Liver (tissue), 9 donors: ENCODE data around the gene NPPB. TPM values are rescaled to one million over a fixed set of nuclear protein-coding genes. Genes with fewer than 3 reads are reported as not detected.

Experiments used
- DNase-seq: peaks from one replicate; pipeline ENCODE4 v3.0.0-alpha.2; 2017; ENCODE audit warnings: low spot score
- H3K27ac ChIP-seq, 2 donors: one replicate each; pipeline ENCODE4 v1.7.0; 2013; ENCODE audit warnings: inconsistent platforms in 2 of 2, low read length in 2 of 2, control low read depth in 1 of 2, low read depth in 1 of 2, mild to moderate bottlenecking in 1 of 2
- H3K27me3 ChIP-seq, 4 donors: one replicate each; pipeline versions ENCODE4 v1.6.1 to v1.7.0; 2013; ENCODE audit warnings: low read length in 3 of 4, inconsistent platforms in 1 of 4, mild to moderate bottlenecking in 1 of 4, moderate library complexity in 1 of 4; ENCODE audit not compliant: control insufficient read depth in 4 of 4, insufficient read depth in 4 of 4
- H3K36me3 ChIP-seq, 4 donors: one replicate each; pipeline versions ENCODE4 v1.6.1 to v1.7.0; 2013; ENCODE audit warnings: low read length in 3 of 4, mild to moderate bottlenecking in 3 of 4, low read depth in 1 of 4, moderate library complexity in 1 of 4; ENCODE audit not compliant: control insufficient read depth in 4 of 4, insufficient read depth in 3 of 4
- H3K4me1 ChIP-seq, 4 donors: one replicate each; pipeline versions ENCODE4 v1.6.1 to v1.7.0; 2013; ENCODE audit warnings: low read length in 3 of 4, mild to moderate bottlenecking in 3 of 4, moderate library complexity in 1 of 4; ENCODE audit not compliant: control insufficient read depth in 4 of 4, insufficient read depth in 4 of 4
- H3K4me3 ChIP-seq, 3 donors: one replicate each; pipeline versions ENCODE4 v1.6.1 to v1.7.0; 2013; ENCODE audit warnings: low read length in 3 of 3, control low read depth in 1 of 3, low read depth in 1 of 3, mild to moderate bottlenecking in 1 of 3
- H3K9ac ChIP-seq, 2 donors: one replicate each; pipeline ENCODE4 v1.7.0; 2013; ENCODE audit warnings: low read length in 2 of 2, mild to moderate bottlenecking in 2 of 2, moderate library complexity in 2 of 2, control low read depth in 1 of 2, low read depth in 1 of 2
- H3K9me3 ChIP-seq, 4 donors: one replicate each; pipeline versions ENCODE4 v1.6.1 to v1.7.0; 2013; ENCODE audit warnings: low read length in 3 of 4; ENCODE audit not compliant: control insufficient read depth in 4 of 4
- ATF3 ChIP-seq: IDR thresholded peaks from 2 replicates; pipeline ENCODE4 v1.6.1; 2016; ENCODE audit warnings: antibody characterized with exemption
- EGR1 ChIP-seq, 2 donors: IDR thresholded peaks; 2 replicates each; pipeline ENCODE4 v1.6.1; 2016 to 2018; ENCODE audit warnings: antibody characterized with exemption in 2 of 2, low read depth in 2 of 2
- FOXA1 ChIP-seq: IDR thresholded peaks from 2 replicates; pipeline ENCODE4 v1.6.1; 2016; ENCODE audit warnings: antibody characterized with exemption
- FOXA2 ChIP-seq: IDR thresholded peaks from 2 replicates; pipeline ENCODE4 v1.6.1; 2016; ENCODE audit warnings: antibody characterized with exemption
- GABPA ChIP-seq, 2 donors: IDR thresholded peaks in 1 of 2; conservative IDR thresholded peaks in 1 of 2; 2 replicates each; pipeline ENCODE4 v1.6.1; 2016; ENCODE audit warnings: antibody characterized with exemption in 2 of 2, mild to moderate bottlenecking in 1 of 2, moderate library complexity in 1 of 2
- HNF4G ChIP-seq: IDR thresholded peaks from 2 replicates; pipeline ENCODE4 v1.6.1; 2016; ENCODE audit warnings: antibody characterized with exemption
- JUND ChIP-seq, 2 donors: IDR thresholded peaks; 2 replicates each; pipeline ENCODE4 v1.6.1; 2016; ENCODE audit warnings: antibody characterized with exemption in 2 of 2
- NR2F2 ChIP-seq: IDR thresholded peaks from 2 replicates; pipeline ENCODE4 v1.6.1; 2016; ENCODE audit warnings: antibody characterized with exemption
- RAD21 ChIP-seq, 2 donors: IDR thresholded peaks; 2 replicates each; pipeline ENCODE4 v1.6.1; 2016; ENCODE audit warnings: antibody characterized with exemption in 2 of 2, mild to moderate bottlenecking in 2 of 2
- REST ChIP-seq: IDR thresholded peaks from 2 replicates; pipeline ENCODE4 v1.6.1; 2016; ENCODE audit warnings: antibody characterized with exemption, mild to moderate bottlenecking
- RXRA ChIP-seq, 2 donors: IDR thresholded peaks; 2 replicates each; pipeline ENCODE4 v1.6.1; 2017 to 2018; ENCODE audit warnings: antibody characterized with exemption in 2 of 2, mild to moderate bottlenecking in 1 of 2
- SP1 ChIP-seq: IDR thresholded peaks from 2 replicates; pipeline ENCODE4 v1.6.1; 2018; ENCODE audit warnings: antibody characterized with exemption, mild to moderate bottlenecking
- TAF1 ChIP-seq: conservative IDR thresholded peaks from 2 replicates; pipeline ENCODE4 v1.6.1; 2016; ENCODE audit warnings: antibody characterized with exemption, mild to moderate bottlenecking
- YY1 ChIP-seq: IDR thresholded peaks from 2 replicates; pipeline ENCODE4 v1.6.1; 2016; ENCODE audit warnings: antibody characterized with exemption, mild to moderate bottlenecking
- WGBS: extraction: QIAGEN DNeasy Blood & Tissue Kit; methylation state at CpG from one replicate; pipeline ENCODE4 v1.1.7; 2013; 5-methylcytosine and 5-hydroxymethylcytosine counted together
- polyA plus RNA-seq, 2 donors: library from polyadenylated mRNA; stranded (reverse) in 1 of 2; unstranded in 1 of 2; fragments of 200-250 nt in 1 of 2; fragments of >200 nt in 1 of 2; fragmentation: Nextera tagmentation in 1 of 2; extraction: Ambion mirVana in 1 of 2; gene quantifications; one replicate each; pipeline versions ENCODE4 v1.2.1 to v1.2.3, GENCODE V29; 2013 to 2015
- total RNA-seq, 2 donors: library from RNA; depleted of rRNA; stranded (reverse); fragments of >200 nt; gene quantifications; one replicate each; pipeline ENCODE4 v1.2.3, GENCODE V29; 2014
- TF ChIP-seq, protein P1 (sequence below): IDR thresholded peaks from 2 replicates; pipeline ENCODE4 v1.6.1; 2016; ENCODE audit warnings: antibody characterized with exemption
- TF ChIP-seq, protein P2 (sequence below): IDR thresholded peaks from 2 replicates; pipeline ENCODE4 v1.6.1; 2016; ENCODE audit warnings: antibody characterized with exemption
- donor health status: healthy.
- donor health status: healthy.
- donor health status: healthy.
- donor health status: healthy.
- donor health status: healthy.

The NPPB gene
- total and polyA plus RNA-seq, 4 donors, result not detected

DNA sequence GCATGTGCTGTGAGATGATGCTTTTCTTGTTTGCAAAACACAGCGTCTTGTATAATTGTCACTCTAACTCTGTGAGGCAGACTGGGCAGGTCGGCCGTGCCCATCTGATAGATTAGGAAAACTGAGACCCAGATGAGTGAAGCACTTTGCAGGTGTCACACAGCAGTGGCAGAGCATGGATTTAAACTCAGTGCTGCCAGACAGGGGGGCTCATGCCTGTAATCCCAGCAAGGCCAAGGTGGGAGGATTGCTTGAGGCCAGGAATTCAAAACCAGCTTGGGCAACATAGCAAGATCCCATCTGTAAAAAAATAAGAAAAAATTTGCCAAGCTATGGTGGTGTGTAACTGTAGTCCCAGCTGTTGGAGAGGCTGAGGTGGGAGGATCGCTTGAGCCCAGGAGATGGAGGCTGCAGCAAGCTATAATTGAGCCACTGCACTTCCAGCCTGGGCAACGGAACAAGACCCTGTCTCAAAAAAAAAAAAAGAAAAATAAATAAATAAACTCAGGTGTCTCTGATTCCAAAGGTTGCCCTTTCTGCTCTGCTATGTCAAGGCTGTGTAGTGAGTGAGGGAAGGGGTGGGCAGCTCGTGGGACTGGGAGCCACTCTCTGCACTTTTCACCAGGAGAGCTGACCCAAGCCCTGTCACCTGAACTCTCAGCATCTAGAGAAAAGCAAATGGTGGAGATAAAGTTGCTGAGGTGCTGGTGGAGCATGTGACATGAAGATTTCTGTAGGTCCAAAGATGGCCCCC lies 32.9 kb upstream of the NPPB start (continued):
- TF ChIP-seq, protein P1, sequence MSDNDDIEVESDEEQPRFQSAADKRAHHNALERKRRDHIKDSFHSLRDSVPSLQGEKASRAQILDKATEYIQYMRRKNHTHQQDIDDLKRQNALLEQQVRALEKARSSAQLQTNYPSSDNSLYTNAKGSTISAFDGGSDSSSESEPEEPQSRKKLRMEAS, result no peak
- no peak for TF ChIP-seq RXRA (IDR thresholded peaks at IDR 0.05)
- no peak for TF ChIP-seq NR2F2
- no peak for TF ChIP-seq GABPA (IDR thresholded peaks at IDR 0.05 in 1 of 2, conservative IDR thresholded peaks at IDR 0.05 in 1 of 2)
- TF ChIP-seq REST, result no peak
- no peak for TF ChIP-seq SP1
- no peak for TF ChIP-seq FOXA1
- no peak for TF ChIP-seq YY1
- TF ChIP-seq HNF4G, result no peak
- TF ChIP-seq JUND (IDR thresholded peaks at IDR 0.05), result no peak

DNA sequence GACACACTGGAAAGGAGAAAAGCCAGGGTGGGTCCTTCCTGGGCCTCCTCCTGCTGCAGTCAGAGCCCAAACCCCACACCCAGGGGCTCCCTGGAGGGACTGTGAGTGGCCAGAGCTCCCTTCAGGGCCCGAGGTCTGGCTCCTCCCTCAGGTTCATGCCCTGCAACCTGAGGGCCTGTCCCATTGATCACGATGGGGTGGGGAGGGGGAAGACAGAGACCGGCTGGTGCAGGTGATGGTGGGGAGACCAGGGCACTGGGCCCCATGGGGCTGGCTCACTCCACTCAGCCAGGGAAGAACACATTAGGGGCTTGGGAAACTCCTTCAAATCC lies 30.1 kb upstream of the NPPB start:
- Histone ChIP-seq H3K4me1 (peaks cover 0 to 4% (median 0%) of the 10 kb centered on the region in 4 donors), H3K27me3 (no peaks in the 10 kb centered on the region), H3K9ac (no peak overlapping the region), H3K36me3 (no peaks in the 10 kb centered on the region), H3K4me3 (no peak overlapping the region), H3K9me3 (no peaks in the 10 kb centered on the region), H3K27ac (no peak overlapping the region)
- no peak for DNase-seq
- WGBS, result 63% methylated on average over 3 of the region's 3 CpGs
- TF ChIP-seq NR2F2 (no peak), FOXA2 (no peak), FOXA1 (no peak), SP1 (no peak), RAD21 (IDR thresholded peaks at IDR 0.05) (no peak), HNF4G (no peak), ATF3 (no peak), YY1 (no peak), TAF1 (no peak), EGR1 (IDR thresholded peaks at IDR 0.05; ENCODE audit: low read depth in 2 of 2) (no peak), GABPA (IDR thresholded peaks at IDR 0.05 in 1 of 2, conservative IDR thresholded peaks at IDR 0.05 in 1 of 2) (no peak), REST (no peak), RXRA (IDR thresholded peaks at IDR 0.05) (no peak)
- TF ChIP-seq, protein P2, sequence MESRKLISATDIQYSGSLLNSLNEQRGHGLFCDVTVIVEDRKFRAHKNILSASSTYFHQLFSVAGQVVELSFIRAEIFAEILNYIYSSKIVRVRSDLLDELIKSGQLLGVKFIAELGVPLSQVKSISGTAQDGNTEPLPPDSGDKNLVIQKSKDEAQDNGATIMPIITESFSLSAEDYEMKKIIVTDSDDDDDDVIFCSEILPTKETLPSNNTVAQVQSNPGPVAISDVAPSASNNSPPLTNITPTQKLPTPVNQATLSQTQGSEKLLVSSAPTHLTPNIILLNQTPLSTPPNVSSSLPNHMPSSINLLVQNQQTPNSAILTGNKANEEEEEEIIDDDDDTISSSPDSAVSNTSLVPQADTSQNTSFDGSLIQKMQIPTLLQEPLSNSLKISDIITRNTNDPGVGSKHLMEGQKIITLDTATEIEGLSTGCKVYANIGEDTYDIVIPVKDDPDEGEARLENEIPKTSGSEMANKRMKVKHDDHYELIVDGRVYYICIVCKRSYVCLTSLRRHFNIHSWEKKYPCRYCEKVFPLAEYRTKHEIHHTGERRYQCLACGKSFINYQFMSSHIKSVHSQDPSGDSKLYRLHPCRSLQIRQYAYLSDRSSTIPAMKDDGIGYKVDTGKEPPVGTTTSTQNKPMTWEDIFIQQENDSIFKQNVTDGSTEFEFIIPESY, result no peak
- TF ChIP-seq, protein P1, result no peak
